ENCODE measurements around the gene AGXT2. TPM values are rescaled to one million over a fixed set of nuclear protein-coding genes. Genes with fewer than 3 reads are reported as not detected.

AGXT2 gene
- total RNA-seq, 1 donor from 2014 or later = not detected

- Histone ChIP-seq H3K27ac (replicated peaks) (no peak overlapping the region), H3K4me3 (no peak overlapping the region), H3K36me3 (no peaks in the 10 kb centered on the region), H3K27me3 (ENCODE audit: low read depth) (peaks cover 27% of the 10 kb centered on the region), H3K9me3 (replicated peaks) (peaks cover 14% of the 10 kb centered on the region), H3K4me1 (peaks cover 17% of the 10 kb centered on the region)
- no peak for DNase-seq
- TF ChIP-seq CTCF (IDR thresholded peaks at IDR 0.05; ENCODE audit: borderline replicate concordance) = no peak
- intact Hi-C loops (cut with micrococcal nuclease) = no loop called here
Measured at GRCh38 chr5:35009657-35010056, 38.1 kb downstream of the AGXT2 start.

- Histone ChIP-seq H3K9me3 (replicated peaks) (peaks cover 14% of the 10 kb centered on the region), H3K36me3 (no peaks in the 10 kb centered on the region), H3K4me3 (no peak overlapping the region), H3K27ac (replicated peaks) (no peak overlapping the region), H3K27me3 (ENCODE audit: low read depth) (peaks cover 33% of the 10 kb centered on the region), H3K4me1 (peaks cover 17% of the 10 kb centered on the region)
- DNase-seq = no peak
- intact Hi-C loops (cut with micrococcal nuclease) = no loop called here
- no peak for TF ChIP-seq CTCF (IDR thresholded peaks at IDR 0.05; ENCODE audit: borderline replicate concordance)
Measured at GRCh38 chr5:35009019-35009418, 38.7 kb downstream of the AGXT2 start.

GRCh38 chr5:35004771-35005170 is 43.0 kb downstream of the AGXT2 start:
- Histone ChIP-seq H3K27me3 (ENCODE audit: low read depth) (peaks cover 76% of the 10 kb centered on the region), H3K4me3 (no peak overlapping the region), H3K36me3 (no peaks in the 10 kb centered on the region), H3K27ac (replicated peaks) (no peak overlapping the region), H3K9me3 (replicated peaks) (peaks cover 14% of the 10 kb centered on the region), H3K4me1 (peaks cover under 1% of the 10 kb centered on the region)
- TF ChIP-seq CTCF (IDR thresholded peaks at IDR 0.05; ENCODE audit: borderline replicate concordance) = no peak
- intact Hi-C loops (cut with micrococcal nuclease) = no loop called here
- DNase-seq = no peak

GRCh38 chr5:35004200-35004599 is 43.5 kb downstream of the AGXT2 start:
- peaks cover 80% of the 10 kb centered on the region for H3K27me3 ChIP-seq (ENCODE audit: low read depth)
- no peak for TF ChIP-seq CTCF (IDR thresholded peaks at IDR 0.05; ENCODE audit: borderline replicate concordance)
- no peaks in the 10 kb centered on the region for H3K36me3 ChIP-seq
- no peaks in the 10 kb centered on the region for H3K4me1 ChIP-seq
- DNase-seq = no peak
- peaks cover 14% of the 10 kb centered on the region for H3K9me3 ChIP-seq (replicated peaks)
- no peak overlapping the region for H3K27ac ChIP-seq (replicated peaks)
- intact Hi-C loops (cut with micrococcal nuclease) = no loop called here
- H3K4me3 ChIP-seq = no peak overlapping the region

- intact Hi-C loops (cut with micrococcal nuclease) = no loop called here
- DNase-seq = no peak
- peak; percentile 90 for TF ChIP-seq CTCF (IDR thresholded peaks at IDR 0.05; ENCODE audit: borderline replicate concordance)
- H3K9me3 ChIP-seq (replicated peaks) = peaks cover 14% of the 10 kb centered on the region
- H3K36me3 ChIP-seq = no peaks in the 10 kb centered on the region
- H3K4me1 ChIP-seq = no peaks in the 10 kb centered on the region
- peaks cover 84% of the 10 kb centered on the region for H3K27me3 ChIP-seq (ENCODE audit: low read depth)
- no peak overlapping the region for H3K27ac ChIP-seq (replicated peaks)
- no peak overlapping the region for H3K4me3 ChIP-seq
Measured at GRCh38 chr5:35003018-35003957, 44.5 kb downstream of the AGXT2 start.
